ENCODE data around the gene NKX6-1.

NKX6-1 gene

DNA sequence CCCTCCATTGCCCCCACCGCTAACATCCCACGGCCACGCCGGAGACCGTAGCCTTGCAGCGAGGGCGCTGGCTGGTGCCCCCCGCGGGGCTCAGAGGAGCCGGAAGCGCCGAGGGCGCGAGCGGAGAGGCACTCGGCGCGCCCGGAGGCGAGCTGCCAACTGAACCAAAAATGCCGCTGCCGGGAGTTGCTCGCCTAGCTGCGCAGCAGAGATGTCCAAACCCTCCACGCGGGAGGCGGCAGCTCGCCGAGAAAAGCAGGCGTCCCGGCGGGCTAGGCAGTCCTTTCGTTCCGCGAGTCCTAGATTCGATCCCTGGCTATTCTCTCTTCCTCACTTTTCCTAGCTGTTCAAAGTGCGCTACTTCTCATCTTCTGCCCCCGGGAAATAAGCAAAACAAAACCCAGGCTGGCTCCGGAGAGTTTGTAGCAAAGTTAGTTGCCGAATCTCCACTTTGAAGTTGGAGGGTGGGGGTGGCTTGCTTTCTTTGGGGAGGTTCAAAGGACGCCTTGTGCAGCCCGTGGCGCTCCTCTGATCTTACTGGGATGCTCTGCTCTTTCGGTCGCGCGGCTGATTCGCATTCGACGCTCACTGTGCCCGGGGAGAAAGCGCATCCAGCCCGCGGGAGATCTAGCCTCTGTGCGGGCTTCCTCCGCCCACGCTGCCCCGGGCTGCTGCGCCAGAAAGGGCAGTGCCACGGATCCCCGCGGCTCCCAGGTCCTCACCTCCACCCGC lies 723 bp downstream of the NKX6-1 start:
- no peak for DNase-seq (ENCODE audit: low read depth in 2 of 2)

DNA sequence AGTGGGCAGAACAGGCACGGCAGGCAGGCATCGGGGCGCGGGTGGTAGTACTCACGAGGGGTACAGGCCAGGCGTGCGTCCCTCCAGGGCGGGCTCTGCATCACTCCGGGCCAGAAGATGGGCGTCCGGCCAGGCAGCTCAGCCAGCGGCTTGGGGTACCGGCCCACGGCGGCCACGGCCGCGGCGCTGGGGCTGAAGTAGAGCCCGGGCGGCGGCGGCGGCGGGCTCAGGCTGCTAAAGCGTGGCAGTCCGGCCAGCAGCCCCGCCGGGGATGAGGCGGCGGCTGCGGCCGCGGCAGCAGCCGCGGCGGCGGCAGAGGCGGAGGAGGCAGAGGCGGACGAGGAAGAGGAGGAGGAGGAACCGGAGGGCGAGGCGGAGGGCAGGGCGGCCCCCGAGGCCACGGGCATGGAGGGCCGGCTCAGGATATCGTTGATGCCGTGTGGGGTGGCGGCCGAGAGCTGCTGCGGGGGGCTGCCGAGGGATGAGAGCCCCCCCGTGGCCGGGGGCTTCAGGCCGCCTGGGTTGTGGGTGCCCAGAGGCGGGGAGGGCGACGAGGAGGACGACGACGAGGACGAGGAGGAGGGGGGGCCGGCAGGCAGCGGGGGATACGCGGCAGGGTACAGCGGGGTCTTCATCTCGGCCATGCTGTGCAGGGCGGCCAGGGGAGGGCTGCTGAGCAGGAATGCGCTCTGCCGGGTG lies 1.4 kb downstream of the NKX6-1 start:
- DNase-seq (ENCODE audit: low read depth in 2 of 2): no peak

DNA sequence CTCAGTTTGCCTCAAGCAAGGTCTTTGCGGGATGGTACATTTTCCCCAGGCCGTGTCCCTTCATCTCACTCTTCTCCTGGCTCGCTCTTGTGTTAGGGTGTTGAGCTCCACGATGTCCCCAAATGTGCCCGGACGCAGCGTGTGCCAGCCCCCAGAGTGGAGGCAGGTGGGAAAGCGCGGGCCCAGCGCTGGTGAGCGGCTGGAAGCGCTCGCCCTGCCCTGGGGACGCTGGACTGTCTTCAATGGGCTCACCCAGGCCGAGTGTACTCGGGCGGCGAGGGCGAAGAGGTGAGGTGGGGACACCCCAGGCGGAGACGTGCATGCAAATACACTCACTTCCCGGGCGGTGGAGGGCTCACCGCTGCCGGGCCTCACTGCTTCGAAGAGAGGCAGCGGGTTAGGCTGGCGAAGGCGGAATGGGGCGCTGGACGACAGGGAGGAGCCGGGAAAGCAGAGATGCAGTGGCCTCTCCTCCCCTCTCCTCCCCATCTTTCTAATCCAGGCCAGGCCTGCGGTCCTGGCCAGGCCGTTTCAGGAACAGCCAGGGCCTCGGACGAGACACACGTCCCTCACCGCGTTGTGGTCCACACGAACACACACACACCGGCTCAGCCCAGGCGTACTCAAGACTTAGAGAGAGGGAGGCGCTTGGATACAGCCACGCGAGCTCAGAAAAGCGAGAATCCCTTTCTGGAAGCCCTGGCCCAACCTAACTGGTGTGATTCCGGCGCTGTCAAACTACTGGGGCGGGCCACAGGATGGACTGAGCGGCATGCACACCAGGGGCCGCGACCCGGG lies 2.2 kb downstream of the NKX6-1 start:
- no peak for DNase-seq (ENCODE audit: low read depth in 2 of 2)

- DNase-seq (ENCODE audit: low read depth in 2 of 2): no peak
These were observed 2.8 kb downstream of the NKX6-1 start for GRCh38 chr4:84496331-84496705.

GRCh38 chr4:84495794-84496261 lies 3.3 kb downstream of the NKX6-1 start:
- DNase-seq (ENCODE audit: low read depth in 2 of 2): no peak

DNA sequence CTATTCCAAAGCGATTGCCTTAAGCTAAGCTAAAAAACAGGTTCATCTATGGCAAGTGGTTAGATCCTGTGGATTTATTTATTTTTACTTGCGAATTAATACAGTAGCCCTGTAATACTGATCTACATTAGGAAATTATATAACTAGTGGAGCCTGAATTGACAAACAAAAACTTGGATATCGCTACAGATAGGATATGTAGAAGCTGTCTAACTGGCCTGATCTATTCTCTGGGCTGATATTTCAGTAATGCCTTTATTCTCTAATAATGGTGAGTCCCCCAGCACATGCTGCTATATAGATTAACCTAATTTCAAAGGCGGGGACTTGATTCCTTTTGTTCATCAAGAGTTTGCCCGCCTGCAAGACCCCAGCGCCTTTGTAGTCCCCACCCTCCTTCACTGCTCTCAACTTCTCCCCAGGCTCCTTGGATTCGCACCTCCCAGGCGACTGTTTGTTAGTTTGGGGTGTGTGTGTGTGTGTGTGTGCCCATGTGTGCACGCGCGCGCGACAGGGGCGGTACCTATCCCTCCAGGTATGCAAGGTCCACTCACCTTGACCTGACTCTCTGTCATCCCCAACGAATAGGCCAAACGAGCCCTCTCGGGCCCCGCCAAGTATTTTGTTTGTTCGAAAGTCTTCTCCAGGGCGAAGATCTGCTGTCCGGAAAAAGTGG lies 3.8 kb downstream of the NKX6-1 start:
- no peak for DNase-seq (ENCODE audit: low read depth in 2 of 2)

GRCh38 chr4:84494531-84494930 lies 4.6 kb downstream of the NKX6-1 start:
- no peak for DNase-seq (ENCODE audit: low read depth in 2 of 2)

GRCh38 chr4:84494076-84494475 lies 5.0 kb downstream of the NKX6-1 start:
- DNase-seq (ENCODE audit: low read depth in 2 of 2): no peak

DNA sequence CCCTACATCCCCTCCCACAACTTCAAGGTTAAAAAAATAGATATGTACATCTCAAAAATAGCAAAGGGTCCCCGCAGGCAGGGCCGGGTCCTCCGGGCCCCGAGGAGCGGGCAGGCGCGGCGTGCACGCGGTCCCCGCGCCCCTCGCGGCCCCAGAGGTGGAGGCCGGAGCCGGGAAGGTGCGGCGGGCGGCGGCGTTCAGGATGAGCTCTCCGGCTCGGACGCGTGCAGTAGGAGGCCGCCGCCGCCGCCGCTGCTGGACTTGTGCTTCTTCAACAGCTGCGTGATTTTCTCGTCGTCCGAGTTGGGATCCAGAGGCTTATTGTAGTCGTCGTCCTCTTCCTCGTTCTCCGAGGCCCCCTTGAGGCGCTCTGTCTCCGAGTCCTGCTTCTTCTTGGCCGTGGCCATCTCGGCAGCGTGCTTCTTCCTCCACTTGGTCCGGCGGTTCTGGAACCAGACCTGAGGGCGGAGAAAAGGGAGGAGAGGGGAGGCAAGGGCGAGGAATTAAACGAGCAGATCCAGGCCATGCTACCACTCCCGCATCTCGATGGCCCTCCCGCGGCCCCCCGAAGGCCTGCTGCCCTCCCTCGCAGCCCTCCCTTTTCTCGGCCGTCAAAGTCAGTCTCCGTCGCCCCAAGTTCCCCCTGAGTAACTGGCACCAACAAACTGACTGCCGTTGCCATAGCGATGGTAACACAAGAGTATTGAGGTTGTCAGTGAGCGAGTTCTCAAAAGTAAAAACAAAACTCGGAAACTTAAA lies 5.8 kb downstream of the NKX6-1 start:
- no peak for DNase-seq (ENCODE audit: low read depth in 2 of 2)

DNA sequence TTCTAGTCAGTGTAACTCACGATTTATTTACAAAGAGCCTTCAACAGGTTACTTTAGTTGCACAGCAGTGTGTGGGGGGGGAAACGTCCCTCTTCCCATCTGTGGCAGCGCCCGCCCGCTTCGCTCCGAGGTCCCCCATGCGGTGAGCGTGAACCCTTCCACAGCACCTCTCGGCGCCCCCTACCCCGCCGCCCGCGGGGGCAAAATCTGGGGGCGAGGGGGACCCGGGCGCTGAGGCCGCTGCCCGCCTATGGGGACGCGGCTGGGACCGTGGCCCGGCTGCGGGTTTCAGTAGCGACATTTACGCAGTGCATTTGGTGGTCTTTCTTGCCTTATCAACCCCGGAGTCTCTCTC lies 6.4 kb downstream of the NKX6-1 start:
- no peak for DNase-seq (ENCODE audit: low read depth in 2 of 2)

- DNase-seq (ENCODE audit: low read depth in 2 of 2): no peak
These were observed 6.8 kb downstream of the NKX6-1 start for GRCh38 chr4:84492290-84492689.

DNA sequence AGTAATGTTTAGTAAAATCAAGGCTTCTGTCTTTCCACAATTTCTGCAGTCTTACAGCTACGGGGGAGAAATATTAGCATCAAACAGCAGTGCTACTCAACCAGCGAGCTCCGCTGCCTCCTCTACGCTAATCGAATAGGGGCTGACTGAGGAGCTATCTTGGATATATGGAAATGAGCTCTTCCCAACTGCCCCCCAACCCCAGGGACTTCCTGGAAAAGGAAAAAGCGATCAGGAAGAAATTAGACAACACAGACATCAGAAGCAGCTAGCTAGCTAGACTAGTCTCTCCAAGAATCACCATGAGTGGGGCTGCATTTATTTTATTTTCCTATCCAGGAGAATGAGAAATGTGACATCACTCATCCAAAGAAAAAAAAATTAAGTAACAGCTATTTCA lies 7.6 kb downstream of the NKX6-1 start:
- no peak for DNase-seq (ENCODE audit: low read depth in 2 of 2)

- DNase-seq (ENCODE audit: low read depth in 2 of 2): no peak
These were observed 8.4 kb downstream of the NKX6-1 start for GRCh38 chr4:84490663-84491062.

- no peak for DNase-seq (ENCODE audit: low read depth in 2 of 2)
These were observed 14.9 kb downstream of the NKX6-1 start for GRCh38 chr4:84484236-84484635.

DNA sequence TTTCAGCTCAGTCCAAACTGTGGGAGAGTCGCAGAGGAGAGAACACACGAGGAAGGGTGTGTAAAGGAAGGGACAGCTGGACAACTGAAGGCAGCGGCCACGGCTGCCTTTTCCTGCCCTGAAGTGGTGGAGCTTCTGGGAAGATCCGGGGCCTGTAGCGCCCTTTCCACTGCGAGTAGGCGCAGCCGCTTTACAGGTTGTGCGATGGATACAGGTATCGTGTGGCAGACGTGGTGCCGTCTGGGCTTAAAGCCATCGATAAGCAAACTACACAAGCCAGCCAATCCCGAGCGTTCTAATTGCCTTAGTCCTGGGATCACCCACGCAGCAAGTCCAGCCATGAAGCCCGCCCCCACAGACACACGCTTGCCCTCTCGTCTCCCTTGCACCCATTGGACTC lies 15.4 kb downstream of the NKX6-1 start:
- no peak for DNase-seq (ENCODE audit: low read depth in 2 of 2)

- DNase-seq (ENCODE audit: low read depth in 2 of 2): no peak
These were observed 16.2 kb downstream of the NKX6-1 start for GRCh38 chr4:84482564-84483563.

DNA sequence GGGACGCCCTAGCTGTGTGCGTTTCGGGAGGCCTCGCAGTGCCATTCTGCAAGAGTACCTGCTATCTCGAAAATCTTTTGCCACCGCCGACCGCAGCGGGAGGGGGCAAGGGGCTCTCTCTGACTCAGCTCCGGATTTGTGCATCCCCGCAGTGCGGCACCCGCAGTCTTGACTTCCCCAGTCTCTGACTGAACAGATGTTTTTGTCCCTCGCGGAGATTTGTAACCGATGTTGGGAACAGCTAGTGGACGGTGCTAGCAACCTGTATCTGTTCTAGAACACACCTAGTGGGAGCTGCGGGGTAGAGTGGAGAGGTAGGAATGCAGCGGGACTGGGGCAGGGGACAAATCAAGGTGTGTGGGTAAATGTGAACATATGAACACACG lies 17.2 kb downstream of the NKX6-1 start:
- no peak for DNase-seq (ENCODE audit: low read depth in 2 of 2)

GRCh38 chr4:84481077-84481859 lies 17.8 kb downstream of the NKX6-1 start:
- no peak for DNase-seq (ENCODE audit: low read depth in 2 of 2)

DNA sequence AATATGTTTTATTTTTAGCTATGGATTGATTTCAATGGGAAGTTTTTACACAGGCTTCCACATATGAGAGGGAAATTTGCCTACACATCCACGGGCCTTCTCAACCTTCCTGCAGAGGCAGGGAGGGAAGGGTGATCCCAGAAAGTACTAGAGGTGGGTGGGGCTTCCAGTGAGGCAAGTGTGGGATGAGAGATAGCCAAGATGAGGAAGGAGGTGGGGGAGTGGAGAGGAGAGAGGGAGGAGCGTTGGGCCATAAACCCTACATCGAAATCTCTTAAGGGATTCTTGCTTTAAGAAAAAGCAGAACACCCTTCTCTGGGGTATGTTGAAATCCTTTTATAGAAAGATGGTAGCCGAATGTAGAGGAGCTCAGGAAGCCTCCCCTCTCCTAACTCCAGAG lies 19.0 kb downstream of the NKX6-1 start:
- DNase-seq (ENCODE audit: low read depth in 2 of 2): no peak
